GM20000 (cell line): ENCODE data around the gene GLYATL1.
"Not testable (repeated sequence)": the region's sequence is repeated elsewhere in the genome, so short reads cannot be mapped to it uniquely, and the experiment has no call there.

Experiments
- DNase-seq: peaks from one replicate; pipeline ENCODE4 v3.0.0; 2012; ENCODE audit warnings: low spot score
- TF ChIP-seq, protein P1 (sequence below): IDR thresholded peaks from 2 replicates; pipeline ENCODE4 v1.5.1; 2012; ENCODE audit warnings: mild to moderate bottlenecking, control low read depth; ENCODE audit errors: extremely low read depth, missing control alignments

GLYATL1 gene

GRCh38 chr11:58994171-58994570, 54.9 kb downstream of the GLYATL1 start:
- TF ChIP-seq, protein P1, sequence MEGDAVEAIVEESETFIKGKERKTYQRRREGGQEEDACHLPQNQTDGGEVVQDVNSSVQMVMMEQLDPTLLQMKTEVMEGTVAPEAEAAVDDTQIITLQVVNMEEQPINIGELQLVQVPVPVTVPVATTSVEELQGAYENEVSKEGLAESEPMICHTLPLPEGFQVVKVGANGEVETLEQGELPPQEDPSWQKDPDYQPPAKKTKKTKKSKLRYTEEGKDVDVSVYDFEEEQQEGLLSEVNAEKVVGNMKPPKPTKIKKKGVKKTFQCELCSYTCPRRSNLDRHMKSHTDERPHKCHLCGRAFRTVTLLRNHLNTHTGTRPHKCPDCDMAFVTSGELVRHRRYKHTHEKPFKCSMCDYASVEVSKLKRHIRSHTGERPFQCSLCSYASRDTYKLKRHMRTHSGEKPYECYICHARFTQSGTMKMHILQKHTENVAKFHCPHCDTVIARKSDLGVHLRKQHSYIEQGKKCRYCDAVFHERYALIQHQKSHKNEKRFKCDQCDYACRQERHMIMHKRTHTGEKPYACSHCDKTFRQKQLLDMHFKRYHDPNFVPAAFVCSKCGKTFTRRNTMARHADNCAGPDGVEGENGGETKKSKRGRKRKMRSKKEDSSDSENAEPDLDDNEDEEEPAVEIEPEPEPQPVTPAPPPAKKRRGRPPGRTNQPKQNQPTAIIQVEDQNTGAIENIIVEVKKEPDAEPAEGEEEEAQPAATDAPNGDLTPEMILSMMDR: no peak
- DNase-seq: no peak

DNA sequence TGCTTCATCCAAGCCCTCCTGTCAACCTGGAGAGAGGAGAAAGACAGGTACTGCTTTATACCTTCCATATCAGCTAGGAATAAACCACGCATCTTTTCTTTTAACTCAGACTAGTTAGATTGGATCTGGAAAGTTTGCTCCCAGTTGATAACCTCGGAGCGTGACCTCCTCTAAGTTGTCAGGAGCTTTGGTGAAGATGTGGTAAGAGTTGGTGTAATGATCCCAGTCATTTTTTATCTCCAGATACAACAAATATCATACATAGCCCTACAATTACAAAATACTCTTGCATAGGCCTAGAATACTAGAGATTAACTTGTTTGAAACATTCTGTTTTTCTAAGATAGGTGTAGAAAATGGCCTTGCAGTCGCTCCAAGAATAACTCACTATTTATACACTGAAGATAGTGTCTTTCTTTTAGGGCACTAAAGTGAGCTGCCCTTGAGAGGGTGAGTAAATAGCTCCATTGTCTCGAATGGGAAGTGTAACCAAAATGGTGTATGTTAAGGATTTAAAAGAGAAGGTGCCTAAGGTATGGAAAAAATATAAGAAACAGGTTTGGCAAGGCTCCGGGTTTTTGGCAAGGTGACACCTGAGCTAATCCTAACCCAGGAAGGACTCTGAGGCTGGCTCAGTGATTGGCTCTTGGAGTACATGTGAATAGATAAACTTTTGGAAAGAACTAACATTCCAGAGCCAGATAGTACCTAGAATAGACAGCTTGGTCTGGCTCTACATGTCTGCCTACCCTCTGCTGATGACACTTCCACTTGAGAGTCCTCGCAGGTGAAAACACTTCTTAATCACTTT, 59.4 kb downstream of the GLYATL1 start:
- DNase-seq: no peak
- TF ChIP-seq, protein P1: no peak

- DNase-seq: no peak
- TF ChIP-seq, protein P1: no peak
These were observed 60.0 kb downstream of the GLYATL1 start for GRCh38 chr11:58999291-58999680.

DNA sequence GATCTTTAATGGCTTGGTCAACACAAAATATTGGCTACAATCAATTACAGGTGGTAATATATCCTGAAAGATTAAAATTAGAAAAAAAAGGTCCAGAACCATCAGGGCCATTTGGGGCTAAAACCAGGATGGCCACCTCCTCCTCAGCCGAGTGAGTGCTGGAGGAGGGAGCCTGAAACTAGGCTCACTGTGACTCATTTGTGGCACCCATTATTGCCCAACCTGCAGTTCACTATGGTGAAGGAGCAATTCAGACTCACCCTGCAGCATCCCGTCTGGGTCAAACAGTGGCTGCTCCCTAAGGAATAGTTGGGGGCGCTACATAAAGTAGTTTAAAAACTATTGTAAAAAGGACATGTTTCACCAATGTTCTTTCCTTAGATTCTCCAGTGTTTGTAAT, 60.7 kb downstream of the GLYATL1 start:
- TF ChIP-seq, protein P1: no peak

GRCh38 chr11:59002006-59002405, 62.7 kb downstream of the GLYATL1 start:
- not testable (repeated sequence) for DNase-seq

More for the DNA sequence above, 60.7 kb downstream of the GLYATL1 start:
- DNase-seq: no peak
